ENCODE measurements around the gene SLC24A3. TPM values are rescaled to one million over a fixed set of nuclear protein-coding genes. Genes with fewer than 3 reads are reported as not detected.

SLC24A3 gene
- total RNA-seq, 1 donor from 2014 or later: 0.10 TPM

GRCh38 chr20:19723813-19724430, 511.5 kb downstream of the SLC24A3 start:
- Mint-ChIP-seq H3K4me1 (ENCODE audit: low read depth) (peaks cover 14% of the 10 kb centered on the region), H3K36me3 (ENCODE audit: low read depth) (no peaks in the 10 kb centered on the region), H3K4me3 (ENCODE audit: unreplicated experiment) (no peak overlapping the region), H3K27ac (ENCODE audit: unreplicated experiment) (no peak overlapping the region), H3K27me3 (ENCODE audit: low read depth) (no peaks in the 10 kb centered on the region), H3K9me3 (ENCODE audit: low read depth) (no peaks in the 10 kb centered on the region)
- DNase-seq (ENCODE audit: low spot score): no peak
- no peak for TF ChIP-seq CTCF (IDR thresholded peaks at IDR 0.05)

- no peak for TF ChIP-seq CTCF (IDR thresholded peaks at IDR 0.05)
- H3K27me3 Mint-ChIP-seq (ENCODE audit: low read depth): no peaks in the 10 kb centered on the region
- H3K27ac Mint-ChIP-seq (ENCODE audit: unreplicated experiment): no peak overlapping the region
- no peaks in the 10 kb centered on the region for H3K36me3 Mint-ChIP-seq (ENCODE audit: low read depth)
- DNase-seq (ENCODE audit: low spot score): no peak
- peaks cover 14% of the 10 kb centered on the region for H3K4me1 Mint-ChIP-seq (ENCODE audit: low read depth)
- no peaks in the 10 kb centered on the region for H3K9me3 Mint-ChIP-seq (ENCODE audit: low read depth)
- H3K4me3 Mint-ChIP-seq (ENCODE audit: unreplicated experiment): no peak overlapping the region
These were observed 512.9 kb downstream of the SLC24A3 start for GRCh38 chr20:19725373-19725772.

GRCh38 chr20:19725814-19726525, 513.5 kb downstream of the SLC24A3 start:
- DNase-seq (ENCODE audit: low spot score): no peak
- no peak for TF ChIP-seq CTCF (IDR thresholded peaks at IDR 0.05)
- Mint-ChIP-seq H3K27me3 (ENCODE audit: low read depth) (no peaks in the 10 kb centered on the region), H3K27ac (ENCODE audit: unreplicated experiment) (no peak overlapping the region), H3K4me1 (ENCODE audit: low read depth) (peaks cover 14% of the 10 kb centered on the region), H3K36me3 (ENCODE audit: low read depth) (no peaks in the 10 kb centered on the region), H3K9me3 (ENCODE audit: low read depth) (no peaks in the 10 kb centered on the region), H3K4me3 (ENCODE audit: unreplicated experiment) (no peak overlapping the region)

GRCh38 chr20:19727251-19727847, 514.9 kb downstream of the SLC24A3 start:
- Mint-ChIP-seq H3K27me3 (ENCODE audit: low read depth) (no peaks in the 10 kb centered on the region), H3K27ac (ENCODE audit: unreplicated experiment) (no peak overlapping the region), H3K4me3 (ENCODE audit: unreplicated experiment) (no peak overlapping the region), H3K4me1 (ENCODE audit: low read depth) (peaks cover 14% of the 10 kb centered on the region), H3K9me3 (ENCODE audit: low read depth) (no peaks in the 10 kb centered on the region), H3K36me3 (ENCODE audit: low read depth) (no peaks in the 10 kb centered on the region)
- DNase-seq (ENCODE audit: low spot score): no peak
- TF ChIP-seq CTCF (IDR thresholded peaks at IDR 0.05): no peak

GRCh38 chr20:19729672-19730071, 517.2 kb downstream of the SLC24A3 start:
- H3K4me3 Mint-ChIP-seq (ENCODE audit: unreplicated experiment): no peak overlapping the region
- DNase-seq (ENCODE audit: low spot score): no peak
- H3K4me1 Mint-ChIP-seq (ENCODE audit: low read depth): peaks cover 19% of the 10 kb centered on the region
- no peaks in the 10 kb centered on the region for H3K36me3 Mint-ChIP-seq (ENCODE audit: low read depth)
- no peaks in the 10 kb centered on the region for H3K9me3 Mint-ChIP-seq (ENCODE audit: low read depth)
- no peak overlapping the region for H3K27ac Mint-ChIP-seq (ENCODE audit: unreplicated experiment)
- no peak for TF ChIP-seq CTCF (IDR thresholded peaks at IDR 0.05)
- H3K27me3 Mint-ChIP-seq (ENCODE audit: low read depth): no peaks in the 10 kb centered on the region

Measured in chondrocyte (in vitro differentiated cells).